GM12872 (cell line): ENCODE measurements around the gene ARHGAP23.

ENCODE experiments used
- TF ChIP-seq, protein P1 (sequence below): IDR thresholded peaks from 3 replicates; pipeline ENCODE4 v1.5.1; 2011; ENCODE audit warnings: low read depth, mild to moderate bottlenecking, low read length, moderate library complexity; ENCODE audit not compliant: insufficient read depth

The ARHGAP23 gene

DNA sequence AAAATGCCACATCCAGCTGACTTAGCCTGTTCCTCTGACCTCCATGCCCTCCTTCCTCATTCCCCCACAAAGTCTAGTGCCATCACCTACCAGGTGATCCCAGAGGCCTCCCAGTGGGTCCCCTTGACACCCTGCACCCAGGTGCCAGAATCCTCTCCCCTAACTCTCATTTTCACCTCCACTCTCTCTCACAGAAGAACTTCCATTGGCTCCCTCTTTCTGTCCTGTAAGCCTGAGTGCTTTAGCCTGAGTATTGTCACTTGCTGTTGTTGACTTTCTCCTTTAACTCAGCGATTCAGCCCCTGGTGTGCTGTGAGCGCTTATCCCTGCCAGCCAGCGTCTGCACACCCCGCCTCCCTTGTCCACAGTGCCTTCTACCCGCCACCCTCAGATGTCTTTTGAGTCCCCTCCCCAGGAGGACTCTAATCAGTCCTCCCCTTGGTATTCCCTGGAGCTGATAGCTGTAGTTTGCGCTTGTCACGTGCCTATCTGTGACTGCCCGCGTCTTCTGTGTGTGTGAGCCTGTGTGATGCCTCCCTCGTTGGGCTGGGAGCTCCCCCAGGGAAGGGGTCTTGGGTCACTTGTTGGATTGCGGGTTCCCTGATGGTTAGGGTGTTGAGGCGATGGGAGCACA is 31.9 kb downstream of the ARHGAP23 start:
- TF ChIP-seq, protein P1, sequence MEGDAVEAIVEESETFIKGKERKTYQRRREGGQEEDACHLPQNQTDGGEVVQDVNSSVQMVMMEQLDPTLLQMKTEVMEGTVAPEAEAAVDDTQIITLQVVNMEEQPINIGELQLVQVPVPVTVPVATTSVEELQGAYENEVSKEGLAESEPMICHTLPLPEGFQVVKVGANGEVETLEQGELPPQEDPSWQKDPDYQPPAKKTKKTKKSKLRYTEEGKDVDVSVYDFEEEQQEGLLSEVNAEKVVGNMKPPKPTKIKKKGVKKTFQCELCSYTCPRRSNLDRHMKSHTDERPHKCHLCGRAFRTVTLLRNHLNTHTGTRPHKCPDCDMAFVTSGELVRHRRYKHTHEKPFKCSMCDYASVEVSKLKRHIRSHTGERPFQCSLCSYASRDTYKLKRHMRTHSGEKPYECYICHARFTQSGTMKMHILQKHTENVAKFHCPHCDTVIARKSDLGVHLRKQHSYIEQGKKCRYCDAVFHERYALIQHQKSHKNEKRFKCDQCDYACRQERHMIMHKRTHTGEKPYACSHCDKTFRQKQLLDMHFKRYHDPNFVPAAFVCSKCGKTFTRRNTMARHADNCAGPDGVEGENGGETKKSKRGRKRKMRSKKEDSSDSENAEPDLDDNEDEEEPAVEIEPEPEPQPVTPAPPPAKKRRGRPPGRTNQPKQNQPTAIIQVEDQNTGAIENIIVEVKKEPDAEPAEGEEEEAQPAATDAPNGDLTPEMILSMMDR: no peak

GRCh38 chr17:38460716-38461630 is 32.7 kb downstream of the ARHGAP23 start:
- TF ChIP-seq, protein P1: no peak

GRCh38 chr17:38461683-38462082 is 33.4 kb downstream of the ARHGAP23 start:
- TF ChIP-seq, protein P1: no peak

DNA sequence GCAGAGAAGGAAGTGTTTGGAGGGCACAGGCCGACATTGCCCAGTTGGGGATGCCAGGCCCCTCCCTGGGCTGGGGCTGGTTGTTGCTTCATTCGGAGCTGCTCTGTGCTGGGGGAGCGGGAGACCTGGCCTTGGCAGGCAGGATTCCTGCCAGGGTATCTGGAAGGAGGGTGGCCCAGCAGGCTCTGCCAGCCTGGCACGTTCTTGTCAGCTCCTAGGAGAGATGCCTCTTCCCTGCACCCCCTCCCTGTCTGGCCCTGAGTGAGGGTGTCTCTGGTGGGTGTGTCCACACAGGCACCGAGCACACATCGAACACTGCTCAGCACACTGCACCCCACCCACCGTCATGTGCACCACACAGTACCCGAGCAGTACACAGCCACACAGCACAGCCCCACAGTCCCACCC is 35.2 kb downstream of the ARHGAP23 start:
- TF ChIP-seq, protein P1: no peak

- TF ChIP-seq, protein P1: no peak
Measured at GRCh38 chr17:38464251-38464722, 36.0 kb downstream of the ARHGAP23 start.

DNA sequence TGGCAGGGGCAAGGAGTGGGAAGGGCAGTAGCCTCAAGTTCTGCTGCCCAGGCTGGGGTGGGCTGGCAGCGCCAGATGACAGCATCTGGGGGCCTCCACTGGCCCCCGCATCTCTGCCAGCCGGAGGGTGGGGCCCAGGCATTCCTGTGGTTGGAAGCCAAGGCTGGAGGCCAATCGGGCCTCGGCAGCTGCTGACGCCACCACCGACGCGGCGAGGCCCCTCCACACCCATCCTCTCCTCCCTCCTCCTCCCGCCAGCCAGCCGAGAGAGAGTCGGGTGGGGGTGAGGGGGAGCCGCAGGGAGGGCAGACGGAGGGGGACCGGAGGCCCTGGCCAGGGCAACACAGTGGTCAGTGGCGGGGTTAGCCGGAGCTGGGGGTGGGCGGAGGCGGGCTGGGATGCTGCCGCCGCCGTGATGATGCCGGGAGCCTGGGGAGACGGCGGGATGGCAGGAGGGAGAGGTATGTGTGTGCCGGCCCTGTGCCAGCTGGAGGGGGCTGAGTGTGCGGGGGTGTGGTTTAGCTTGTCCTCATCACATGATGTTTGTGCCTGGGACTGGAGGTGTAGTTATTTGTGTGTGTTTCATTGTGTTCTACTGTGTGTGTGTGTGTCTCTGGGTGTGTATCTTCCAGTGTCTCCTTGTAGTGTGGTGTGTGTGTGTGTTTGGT is 36.6 kb downstream of the ARHGAP23 start:
- TF ChIP-seq, protein P1: no peak
